GM04503 (cell line): ENCODE data around the gene MAP1B.

ENCODE experiments used
- DNase-seq: peaks from one replicate; pipeline ENCODE4 v3.0.0-alpha.2; 2012; ENCODE audit warnings: low read depth

Gene MAP1B

GRCh38 chr5:72133212-72133990 lies 26.1 kb downstream of the MAP1B start:
- no peak for DNase-seq

GRCh38 chr5:72134226-72134899 lies 27.1 kb downstream of the MAP1B start:
- DNase-seq = no peak

- DNase-seq = no peak
Observed at GRCh38 chr5:72137826-72138409, 30.6 kb downstream of the MAP1B start.

- DNase-seq = peak; percentile 84
Observed at GRCh38 chr5:72138943-72139521, 31.8 kb downstream of the MAP1B start.

- no peak for DNase-seq
Observed at GRCh38 chr5:72140711-72141110, 33.4 kb downstream of the MAP1B start.

- DNase-seq = peak; percentile 95
Observed at GRCh38 chr5:72141440-72142355, 34.4 kb downstream of the MAP1B start.

GRCh38 chr5:72144762-72145161 lies 37.5 kb downstream of the MAP1B start:
- no peak for DNase-seq

GRCh38 chr5:72145348-72145747 lies 38.1 kb downstream of the MAP1B start:
- DNase-seq = no peak

- no peak for DNase-seq
Observed at GRCh38 chr5:72146056-72146455, 38.8 kb downstream of the MAP1B start.

- DNase-seq = no peak
Observed at GRCh38 chr5:72147569-72147968, 40.3 kb downstream of the MAP1B start.

- DNase-seq = no peak
Observed at GRCh38 chr5:72149742-72150141, 42.5 kb downstream of the MAP1B start.

- no peak for DNase-seq
Observed at GRCh38 chr5:72151169-72151568, 43.9 kb downstream of the MAP1B start.

- DNase-seq = no peak
Observed at GRCh38 chr5:72151646-72152045, 44.4 kb downstream of the MAP1B start.

- DNase-seq = no peak
Observed at GRCh38 chr5:72152545-72152944, 45.3 kb downstream of the MAP1B start.

GRCh38 chr5:72153551-72153950 lies 46.3 kb downstream of the MAP1B start:
- DNase-seq = no peak

GRCh38 chr5:72154076-72154756 lies 46.9 kb downstream of the MAP1B start:
- DNase-seq = no peak

- peak; percentile 95 for DNase-seq
Observed at GRCh38 chr5:72156946-72157624, 49.8 kb downstream of the MAP1B start.

GRCh38 chr5:72157625-72157962 lies 50.3 kb downstream of the MAP1B start:
- no peak for DNase-seq

GRCh38 chr5:72159501-72159911 lies 52.2 kb downstream of the MAP1B start:
- DNase-seq = no peak

- peak; percentile 59 for DNase-seq
Observed at GRCh38 chr5:72160329-72160728, 53.1 kb downstream of the MAP1B start.

- no peak for DNase-seq
Observed at GRCh38 chr5:72160959-72161358, 53.7 kb downstream of the MAP1B start.
